HepG2 (cell line): ENCODE data around the gene GCNT2. TPM values are rescaled to one million over a fixed set of nuclear protein-coding genes. Genes with fewer than 3 reads are reported as not detected.

Experiments used
- FOXA1 ChIP-seq, 2 experiments: fragments of 450-650 bp in 1 of 2; sonication (generic) in 1 of 2; formaldehyde crosslinking in 1 of 2; IDR thresholded peaks; 2 replicates each; pipeline versions ENCODE4 v1.4.0 to v1.6.1; 2016 to 2020; ENCODE audit warnings: missing genetic modification reagents in 1 of 2
- HMG20A ChIP-seq: IDR thresholded peaks from 2 replicates; pipeline ENCODE4 v1.6.1; 2016; ENCODE audit warnings: borderline replicate concordance
- HMG20B ChIP-seq: conservative IDR thresholded peaks from 2 replicates; pipeline ENCODE4 v1.6.1; 2016; ENCODE audit warnings: missing genetic modification reagents, missing compliant biosample characterization
- HOXA3 ChIP-seq: sonication (generic); formaldehyde crosslinking; IDR thresholded peaks from 2 replicates; pipeline ENCODE4 v1.5.0; 2020; ENCODE audit warnings: missing genetic modification reagents
- HOXD1 ChIP-seq: sonication (generic); formaldehyde crosslinking; IDR thresholded peaks from 2 replicates; pipeline ENCODE4 v1.5.0; 2020; ENCODE audit warnings: missing genetic modification reagents
- ISL2 ChIP-seq: sonication (generic); formaldehyde crosslinking; IDR thresholded peaks from 2 replicates; pipeline ENCODE4 v1.5.0; 2020; ENCODE audit warnings: missing genetic modification reagents
- KLF15 ChIP-seq: sonication (generic); formaldehyde crosslinking; IDR thresholded peaks from 2 replicates; pipeline ENCODE4 v1.8.1; 2023; ENCODE audit warnings: borderline replicate concordance, mild to moderate bottlenecking, inconsistent platforms, missing genetic modification reagents, mixed read lengths
- RFXANK ChIP-seq: IDR thresholded peaks from 2 replicates; pipeline ENCODE4 v1.6.1; 2016
- SIX1 ChIP-seq: sonication (generic); formaldehyde crosslinking; IDR thresholded peaks from 2 replicates; pipeline ENCODE4 v1.4.0; 2020; ENCODE audit warnings: missing genetic modification reagents, borderline replicate concordance
- SIX4 ChIP-seq: sonication (generic); formaldehyde crosslinking; IDR thresholded peaks from 2 replicates; pipeline ENCODE4 v1.4.0; 2020; ENCODE audit warnings: missing genetic modification reagents
- TCF12 ChIP-seq, 2 experiments: fragments of 450-650 bp in 1 of 2; sonication (generic) in 1 of 2; formaldehyde crosslinking in 1 of 2; IDR thresholded peaks; 2 replicates each; pipeline versions ENCODE4 v1.6.1 to v1.8.0; 2017 to 2022; ENCODE audit warnings: antibody characterized with exemption in 1 of 2, mild to moderate bottlenecking in 1 of 2, missing genetic modification reagents in 1 of 2, moderate library complexity in 1 of 2
- polyA plus RNA-seq, 8 experiments: library from polyadenylated mRNA; depleted of rRNA in 3 of 8; stranded (reverse) in 7 of 8; unstranded in 1 of 8; fragments of >200 nt; fragmentation: Illumina TruSeq in 4 of 8; extraction: Trizol in 4 of 8; gene quantifications; 2 replicates each; pipeline versions ENCODE4 v1.2.1 to v1.2.3, GENCODE V29; 2011 to 2016; ENCODE audit warnings: low read depth in 4 of 8, missing spikeins in 1 of 8, mixed read lengths in 1 of 8; ENCODE audit not compliant: insufficient read depth in 1 of 8
- total RNA-seq, 5 experiments: library from RNA; depleted of rRNA; stranded (reverse); fragments of >200 nt; fragmentation: Illumina TruSeq; extraction: Trizol; gene quantifications; 2 replicates each; pipeline ENCODE4 v1.2.3, GENCODE V29; 2016; ENCODE audit warnings: low read depth in 1 of 5
- TF ChIP-seq, protein P1 (sequence below): IDR thresholded peaks from 2 replicates; pipeline ENCODE4 v1.6.1; 2018; ENCODE audit warnings: missing genetic modification reagents
- TF ChIP-seq, protein P2 (sequence below): sonication (generic); formaldehyde crosslinking; conservative IDR thresholded peaks from 2 replicates; pipeline ENCODE4 v1.4.0; 2020; ENCODE audit warnings: mild to moderate bottlenecking, missing genetic modification reagents, moderate library complexity
- TF ChIP-seq, protein P3 (sequence below): sonication (generic); formaldehyde crosslinking; IDR thresholded peaks from 2 replicates; pipeline ENCODE4 v1.4.0; 2020; ENCODE audit warnings: missing genetic modification reagents
- TF ChIP-seq, protein P4 (sequence below): sonication (generic); formaldehyde crosslinking; IDR thresholded peaks from 2 replicates; pipeline ENCODE4 v1.8.1; 2022; ENCODE audit warnings: mild to moderate bottlenecking, missing genetic modification reagents
- TF ChIP-seq, protein P5 (sequence below): sonication (generic); formaldehyde crosslinking; IDR thresholded peaks from 2 replicates; pipeline ENCODE4 v1.4.0; 2020; ENCODE audit warnings: missing genetic modification reagents, borderline replicate concordance

Gene GCNT2
- total and polyA plus RNA-seq, 2 of the 13 experiments (the other 11 are each of a cell fraction or from before 2014, with no cell fraction given): 11.8 to 31.9 TPM

DNA sequence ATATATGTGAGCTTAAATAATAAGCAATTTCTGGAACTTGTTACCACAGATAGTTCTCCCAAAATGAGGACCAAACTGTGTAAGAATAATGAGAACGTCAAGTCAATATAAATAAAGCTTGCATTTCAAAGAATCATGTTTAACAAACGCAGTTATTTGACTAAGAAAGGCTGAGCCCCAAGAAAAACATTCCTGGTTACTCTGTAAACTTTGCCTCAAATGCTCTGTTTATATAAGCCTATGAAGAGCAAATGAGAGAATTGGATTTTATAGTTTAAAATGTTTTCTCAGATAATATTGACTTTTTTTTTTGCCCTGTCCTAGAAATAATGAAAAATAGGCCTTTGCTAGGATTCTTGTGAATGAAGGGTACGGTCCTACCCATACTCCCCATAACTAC lies 91.9 kb downstream of the GCNT2 start (continued):
- TF ChIP-seq HMG20A (CRISPR knock-in tag) (peak; percentile 94), HMG20B (CRISPR knock-in tag) (peak; percentile 96), SIX4 (CRISPR knock-in tag) (peak; percentile 85), TCF12 (IDR thresholded peaks at IDR 0.05) (no peak), TCF12 (CRISPR knock-in tag; IDR thresholded peaks at IDR 0.05) (peak; percentile 53; the same call in 1 of the 2 replicates), FOXA1 (IDR thresholded peaks at IDR 0.05) (peak; percentile 74; the same call in 1 of the 2 replicates), FOXA1 (CRISPR knock-in tag; IDR thresholded peaks at IDR 0.05) (peak; percentile 90), KLF15 (no peak), HOXA3 (CRISPR knock-in tag) (no peak), SIX1 (peak; percentile 98), ISL2 (peak; percentile 92), RFXANK (CRISPR knock-in tag) (0 out of 2 replicates have a peak, but pooled peaks have one; percentile 56), HOXD1 (CRISPR knock-in tag) (peak; percentile 52; the same call in 1 of the 2 replicates)
- TF ChIP-seq, protein P1, sequence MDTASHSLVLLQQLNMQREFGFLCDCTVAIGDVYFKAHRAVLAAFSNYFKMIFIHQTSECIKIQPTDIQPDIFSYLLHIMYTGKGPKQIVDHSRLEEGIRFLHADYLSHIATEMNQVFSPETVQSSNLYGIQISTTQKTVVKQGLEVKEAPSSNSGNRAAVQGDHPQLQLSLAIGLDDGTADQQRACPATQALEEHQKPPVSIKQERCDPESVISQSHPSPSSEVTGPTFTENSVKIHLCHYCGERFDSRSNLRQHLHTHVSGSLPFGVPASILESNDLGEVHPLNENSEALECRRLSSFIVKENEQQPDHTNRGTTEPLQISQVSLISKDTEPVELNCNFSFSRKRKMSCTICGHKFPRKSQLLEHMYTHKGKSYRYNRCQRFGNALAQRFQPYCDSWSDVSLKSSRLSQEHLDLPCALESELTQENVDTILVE: 0 out of 2 replicates have a peak, but pooled peaks have one; percentile 32
- TF ChIP-seq, protein P2, sequence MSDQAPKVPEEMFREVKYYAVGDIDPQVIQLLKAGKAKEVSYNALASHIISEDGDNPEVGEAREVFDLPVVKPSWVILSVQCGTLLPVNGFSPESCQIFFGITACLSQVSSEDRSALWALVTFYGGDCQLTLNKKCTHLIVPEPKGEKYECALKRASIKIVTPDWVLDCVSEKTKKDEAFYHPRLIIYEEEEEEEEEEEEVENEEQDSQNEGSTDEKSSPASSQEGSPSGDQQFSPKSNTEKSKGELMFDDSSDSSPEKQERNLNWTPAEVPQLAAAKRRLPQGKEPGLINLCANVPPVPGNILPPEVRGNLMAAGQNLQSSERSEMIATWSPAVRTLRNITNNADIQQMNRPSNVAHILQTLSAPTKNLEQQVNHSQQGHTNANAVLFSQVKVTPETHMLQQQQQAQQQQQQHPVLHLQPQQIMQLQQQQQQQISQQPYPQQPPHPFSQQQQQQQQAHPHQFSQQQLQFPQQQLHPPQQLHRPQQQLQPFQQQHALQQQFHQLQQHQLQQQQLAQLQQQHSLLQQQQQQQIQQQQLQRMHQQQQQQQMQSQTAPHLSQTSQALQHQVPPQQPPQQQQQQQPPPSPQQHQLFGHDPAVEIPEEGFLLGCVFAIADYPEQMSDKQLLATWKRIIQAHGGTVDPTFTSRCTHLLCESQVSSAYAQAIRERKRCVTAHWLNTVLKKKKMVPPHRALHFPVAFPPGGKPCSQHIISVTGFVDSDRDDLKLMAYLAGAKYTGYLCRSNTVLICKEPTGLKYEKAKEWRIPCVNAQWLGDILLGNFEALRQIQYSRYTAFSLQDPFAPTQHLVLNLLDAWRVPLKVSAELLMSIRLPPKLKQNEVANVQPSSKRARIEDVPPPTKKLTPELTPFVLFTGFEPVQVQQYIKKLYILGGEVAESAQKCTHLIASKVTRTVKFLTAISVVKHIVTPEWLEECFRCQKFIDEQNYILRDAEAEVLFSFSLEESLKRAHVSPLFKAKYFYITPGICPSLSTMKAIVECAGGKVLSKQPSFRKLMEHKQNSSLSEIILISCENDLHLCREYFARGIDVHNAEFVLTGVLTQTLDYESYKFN (CRISPR knock-in tag): peak; percentile 75
- TF ChIP-seq, protein P3, sequence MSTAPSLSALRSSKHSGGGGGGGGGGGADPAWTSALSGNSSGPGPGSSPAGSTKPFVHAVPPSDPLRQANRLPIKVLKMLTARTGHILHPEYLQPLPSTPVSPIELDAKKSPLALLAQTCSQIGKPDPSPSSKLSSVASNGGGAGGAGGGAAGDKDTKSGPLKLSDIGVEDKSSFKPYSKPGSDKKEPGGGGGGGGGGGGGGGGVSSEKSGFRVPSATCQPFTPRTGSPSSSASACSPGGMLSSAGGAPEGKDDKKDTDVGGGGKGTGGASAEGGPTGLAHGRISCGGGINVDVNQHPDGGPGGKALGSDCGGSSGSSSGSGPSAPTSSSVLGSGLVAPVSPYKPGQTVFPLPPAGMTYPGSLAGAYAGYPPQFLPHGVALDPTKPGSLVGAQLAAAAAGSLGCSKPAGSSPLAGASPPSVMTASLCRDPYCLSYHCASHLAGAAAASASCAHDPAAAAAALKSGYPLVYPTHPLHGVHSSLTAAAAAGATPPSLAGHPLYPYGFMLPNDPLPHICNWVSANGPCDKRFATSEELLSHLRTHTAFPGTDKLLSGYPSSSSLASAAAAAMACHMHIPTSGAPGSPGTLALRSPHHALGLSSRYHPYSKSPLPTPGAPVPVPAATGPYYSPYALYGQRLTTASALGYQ (CRISPR knock-in tag): peak; percentile 100
- TF ChIP-seq, protein P4, sequence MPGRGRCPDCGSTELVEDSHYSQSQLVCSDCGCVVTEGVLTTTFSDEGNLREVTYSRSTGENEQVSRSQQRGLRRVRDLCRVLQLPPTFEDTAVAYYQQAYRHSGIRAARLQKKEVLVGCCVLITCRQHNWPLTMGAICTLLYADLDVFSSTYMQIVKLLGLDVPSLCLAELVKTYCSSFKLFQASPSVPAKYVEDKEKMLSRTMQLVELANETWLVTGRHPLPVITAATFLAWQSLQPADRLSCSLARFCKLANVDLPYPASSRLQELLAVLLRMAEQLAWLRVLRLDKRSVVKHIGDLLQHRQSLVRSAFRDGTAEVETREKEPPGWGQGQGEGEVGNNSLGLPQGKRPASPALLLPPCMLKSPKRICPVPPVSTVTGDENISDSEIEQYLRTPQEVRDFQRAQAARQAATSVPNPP (CRISPR knock-in tag): peak; percentile 76; the same call in 1 of the 2 replicates
- TF ChIP-seq, protein P5, sequence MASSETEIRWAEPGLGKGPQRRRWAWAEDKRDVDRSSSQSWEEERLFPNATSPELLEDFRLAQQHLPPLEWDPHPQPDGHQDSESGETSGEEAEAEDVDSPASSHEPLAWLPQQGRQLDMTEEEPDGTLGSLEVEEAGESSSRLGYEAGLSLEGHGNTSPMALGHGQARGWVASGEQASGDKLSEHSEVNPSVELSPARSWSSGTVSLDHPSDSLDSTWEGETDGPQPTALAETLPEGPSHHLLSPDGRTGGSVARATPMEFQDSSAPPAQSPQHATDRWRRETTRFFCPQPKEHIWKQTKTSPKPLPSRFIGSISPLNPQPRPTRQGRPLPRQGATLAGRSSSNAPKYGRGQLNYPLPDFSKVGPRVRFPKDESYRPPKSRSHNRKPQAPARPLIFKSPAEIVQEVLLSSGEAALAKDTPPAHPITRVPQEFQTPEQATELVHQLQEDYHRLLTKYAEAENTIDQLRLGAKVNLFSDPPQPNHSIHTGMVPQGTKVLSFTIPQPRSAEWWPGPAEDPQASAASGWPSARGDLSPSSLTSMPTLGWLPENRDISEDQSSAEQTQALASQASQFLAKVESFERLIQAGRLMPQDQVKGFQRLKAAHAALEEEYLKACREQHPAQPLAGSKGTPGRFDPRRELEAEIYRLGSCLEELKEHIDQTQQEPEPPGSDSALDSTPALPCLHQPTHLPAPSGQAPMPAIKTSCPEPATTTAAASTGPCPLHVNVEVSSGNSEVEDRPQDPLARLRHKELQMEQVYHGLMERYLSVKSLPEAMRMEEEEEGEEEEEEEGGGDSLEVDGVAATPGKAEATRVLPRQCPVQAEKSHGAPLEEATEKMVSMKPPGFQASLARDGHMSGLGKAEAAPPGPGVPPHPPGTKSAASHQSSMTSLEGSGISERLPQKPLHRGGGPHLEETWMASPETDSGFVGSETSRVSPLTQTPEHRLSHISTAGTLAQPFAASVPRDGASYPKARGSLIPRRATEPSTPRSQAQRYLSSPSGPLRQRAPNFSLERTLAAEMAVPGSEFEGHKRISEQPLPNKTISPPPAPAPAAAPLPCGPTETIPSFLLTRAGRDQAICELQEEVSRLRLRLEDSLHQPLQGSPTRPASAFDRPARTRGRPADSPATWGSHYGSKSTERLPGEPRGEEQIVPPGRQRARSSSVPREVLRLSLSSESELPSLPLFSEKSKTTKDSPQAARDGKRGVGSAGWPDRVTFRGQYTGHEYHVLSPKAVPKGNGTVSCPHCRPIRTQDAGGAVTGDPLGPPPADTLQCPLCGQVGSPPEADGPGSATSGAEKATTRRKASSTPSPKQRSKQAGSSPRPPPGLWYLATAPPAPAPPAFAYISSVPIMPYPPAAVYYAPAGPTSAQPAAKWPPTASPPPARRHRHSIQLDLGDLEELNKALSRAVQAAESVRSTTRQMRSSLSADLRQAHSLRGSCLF: no peak
